SK-N-SH treated with all-trans-retinoic acid at 6 μM for 48 hours (cell line): ENCODE results near the gene PLA2G6.

Experiments
- CREB5 ChIP-seq: fragments of 250-450 bp; sonication (Bioruptor Pico); IDR thresholded peaks from 2 replicates; pipeline ENCODE4 v1.5.1; 2020; ENCODE audit warnings: low read depth, mild to moderate bottlenecking, moderate library complexity
- CSDC2 ChIP-seq: fragments of 250-450 bp; sonication (Bioruptor Pico); IDR thresholded peaks from 2 replicates; pipeline ENCODE4 v1.5.0; 2020; ENCODE audit warnings: mild to moderate bottlenecking, moderate library complexity
- ESRRG ChIP-seq: fragments of 250-450 bp; sonication (Bioruptor Pico); IDR thresholded peaks from 2 replicates; pipeline ENCODE4 v1.6.1; 2021; ENCODE audit warnings: mild to moderate bottlenecking
- GLIS3 ChIP-seq: fragments of 250-450 bp; sonication (Bioruptor Pico); IDR thresholded peaks from 2 replicates; pipeline ENCODE4 v1.5.0; 2020; ENCODE audit warnings: mild to moderate bottlenecking, moderate library complexity
- PPARA ChIP-seq: fragments of 250-450 bp; sonication (Bioruptor Pico); IDR thresholded peaks from 2 replicates; pipeline ENCODE4 v1.5.0; 2020; ENCODE audit warnings: mild to moderate bottlenecking, borderline replicate concordance
- RARB ChIP-seq: fragments of 250-450 bp; sonication (Bioruptor Pico); IDR thresholded peaks from 2 replicates; pipeline ENCODE4 v1.8.0; 2021; ENCODE audit warnings: mild to moderate bottlenecking, moderate library complexity
- ZFP30 ChIP-seq: fragments of 450-650 bp; formaldehyde crosslinking; IDR thresholded peaks from 2 replicates; pipeline ENCODE4 v1.5.0; 2022; ENCODE audit warnings: mild to moderate bottlenecking, moderate library complexity
- ZNF70 ChIP-seq: fragments of 450-650 bp; formaldehyde crosslinking; IDR thresholded peaks from 2 replicates; pipeline ENCODE4 v1.5.0; 2020; ENCODE audit warnings: mild to moderate bottlenecking, moderate library complexity

GRCh38 chr22:38172832-38173640 lies 8.6 kb downstream of the PLA2G6 start:
- no peak for TF ChIP-seq PPARA (CRISPR knock-in tag)
- TF ChIP-seq ZNF70 (CRISPR knock-in tag): no peak
- TF ChIP-seq CREB5 (CRISPR knock-in tag): no peak
- TF ChIP-seq CSDC2 (CRISPR knock-in tag): no peak
- TF ChIP-seq GLIS3 (CRISPR knock-in tag): no peak
- TF ChIP-seq ZFP30 (CRISPR knock-in tag): no peak
- TF ChIP-seq ESRRG (CRISPR knock-in tag): no peak
- no peak for TF ChIP-seq RARB (CRISPR knock-in tag)
